Nephron progenitor cell (in vitro differentiated cells): Measurements from ENCODE around the gene SPNS1.

ENCODE experiments used
- DNase-seq: peaks from one replicate; pipeline ENCODE4 v3.0.0; 2021
- H3K27ac Mint-ChIP-seq: 2 replicates; pipeline ENCODE4 v1.8.0; 2021; ENCODE audit warnings: mild to moderate bottlenecking, moderate library complexity, mixed read lengths
- H3K27me3 Mint-ChIP-seq: 2 replicates; pipeline ENCODE4 v1.8.0; 2021; ENCODE audit warnings: mild to moderate bottlenecking, low read depth, mixed read lengths; ENCODE audit not compliant: poor library complexity
- H3K36me3 Mint-ChIP-seq: 2 replicates; pipeline ENCODE4 v1.8.0; 2021; ENCODE audit warnings: low read depth, mixed read lengths
- H3K4me1 Mint-ChIP-seq: 2 replicates; pipeline ENCODE4 v1.8.0; 2021; ENCODE audit warnings: mixed read lengths
- H3K4me3 Mint-ChIP-seq: 2 replicates; pipeline ENCODE4 v1.8.0; 2021; ENCODE audit warnings: mild to moderate bottlenecking, moderate library complexity, mixed read lengths
- H3K9me3 Mint-ChIP-seq: 2 replicates; pipeline ENCODE4 v1.8.0; 2021; ENCODE audit warnings: mild to moderate bottlenecking, moderate library complexity, mixed read lengths
- TF ChIP-seq, protein P1 (sequence below): fragments of 200-600 bp; sonication (generic); IDR thresholded peaks from 2 replicates; pipeline ENCODE4 v1.5.0; 2021; ENCODE audit warnings: antibody characterized with exemption

SPNS1 gene

DNA sequence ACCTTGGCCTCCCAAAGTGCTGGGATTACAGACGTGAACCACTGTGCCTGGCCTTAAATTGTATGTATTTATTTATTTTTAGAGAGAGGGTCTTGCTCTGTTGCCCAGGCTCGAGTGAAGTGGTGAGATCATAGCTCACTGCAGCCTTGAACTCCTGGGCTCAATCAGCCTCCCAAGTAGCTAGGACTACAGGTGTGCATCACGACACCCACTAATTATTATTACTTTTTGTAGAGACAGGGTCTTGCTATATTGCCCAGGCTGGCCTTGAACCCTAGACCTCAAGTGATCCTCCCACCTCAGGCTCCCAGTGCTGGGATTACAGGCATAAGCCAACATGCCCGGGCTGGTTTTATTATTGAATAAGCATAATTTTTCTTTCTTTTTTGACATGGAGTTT, 27.9 kb upstream of the SPNS1 start:
- H3K4me3 Mint-ChIP-seq: no peak overlapping the region
- peaks cover 31% of the 10 kb centered on the region for H3K4me1 Mint-ChIP-seq
- TF ChIP-seq, protein P1, sequence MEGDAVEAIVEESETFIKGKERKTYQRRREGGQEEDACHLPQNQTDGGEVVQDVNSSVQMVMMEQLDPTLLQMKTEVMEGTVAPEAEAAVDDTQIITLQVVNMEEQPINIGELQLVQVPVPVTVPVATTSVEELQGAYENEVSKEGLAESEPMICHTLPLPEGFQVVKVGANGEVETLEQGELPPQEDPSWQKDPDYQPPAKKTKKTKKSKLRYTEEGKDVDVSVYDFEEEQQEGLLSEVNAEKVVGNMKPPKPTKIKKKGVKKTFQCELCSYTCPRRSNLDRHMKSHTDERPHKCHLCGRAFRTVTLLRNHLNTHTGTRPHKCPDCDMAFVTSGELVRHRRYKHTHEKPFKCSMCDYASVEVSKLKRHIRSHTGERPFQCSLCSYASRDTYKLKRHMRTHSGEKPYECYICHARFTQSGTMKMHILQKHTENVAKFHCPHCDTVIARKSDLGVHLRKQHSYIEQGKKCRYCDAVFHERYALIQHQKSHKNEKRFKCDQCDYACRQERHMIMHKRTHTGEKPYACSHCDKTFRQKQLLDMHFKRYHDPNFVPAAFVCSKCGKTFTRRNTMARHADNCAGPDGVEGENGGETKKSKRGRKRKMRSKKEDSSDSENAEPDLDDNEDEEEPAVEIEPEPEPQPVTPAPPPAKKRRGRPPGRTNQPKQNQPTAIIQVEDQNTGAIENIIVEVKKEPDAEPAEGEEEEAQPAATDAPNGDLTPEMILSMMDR: no peak
- DNase-seq: no peak
- no peak overlapping the region for H3K27ac Mint-ChIP-seq
- no peaks in the 10 kb centered on the region for H3K36me3 Mint-ChIP-seq
- peaks cover 16% of the 10 kb centered on the region for H3K27me3 Mint-ChIP-seq
- H3K9me3 Mint-ChIP-seq: no peaks in the 10 kb centered on the region

DNA sequence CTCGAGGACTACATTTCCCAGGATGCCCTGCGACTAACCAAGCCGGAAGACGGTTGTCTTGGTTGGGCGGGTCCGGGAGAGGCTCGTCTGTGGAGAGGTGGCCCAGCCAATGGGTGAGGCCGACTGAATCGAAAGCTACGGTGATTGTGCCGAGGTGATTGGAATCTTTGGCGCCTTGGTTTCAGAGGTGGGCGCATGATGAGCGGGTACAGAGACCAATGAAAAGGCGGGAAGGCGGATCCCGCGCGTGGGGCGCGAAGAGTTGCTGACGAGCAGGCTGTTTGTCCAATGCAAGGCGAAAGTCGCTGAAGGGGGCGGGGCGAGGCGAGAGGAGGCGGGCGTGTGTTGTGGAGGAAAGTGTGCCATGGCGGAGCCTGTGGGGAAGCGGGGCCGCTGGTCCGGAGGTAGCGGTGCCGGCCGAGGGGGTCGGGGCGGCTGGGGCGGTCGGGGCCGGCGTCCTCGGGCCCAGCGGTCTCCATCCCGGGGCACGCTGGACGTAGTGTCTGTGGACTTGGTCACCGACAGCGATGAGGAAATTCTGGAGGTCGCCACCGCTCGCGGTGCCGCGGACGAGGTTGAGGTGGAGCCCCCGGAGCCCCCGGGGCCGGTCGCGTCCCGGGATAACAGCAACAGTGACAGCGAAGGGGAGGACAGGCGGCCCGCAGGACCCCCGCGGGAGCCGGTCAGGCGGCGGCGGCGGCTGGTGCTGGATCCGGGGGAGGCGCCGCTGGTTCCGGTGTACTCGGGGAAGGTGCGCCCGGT, 23.7 kb upstream of the SPNS1 start, which contains the start of gene NFATC2IP:
NFATC2IP (plus strand) TSS at position 290 of the 762 bp plus-strand sequence; CDS start at position 365, 75 bp downstream.
- Mint-ChIP-seq H3K9me3 (no peaks in the 10 kb centered on the region), H3K27me3 (peaks cover 16% of the 10 kb centered on the region), H3K4me3 (peak within 1 kb of the TSS; percentile 98), H3K27ac (peak within 1 kb of the TSS; percentile 96), H3K4me1 (peaks cover 26% of the 10 kb centered on the region), H3K36me3 (peaks cover 29% of the 10 kb centered on the region)
- TF ChIP-seq, protein P1: no peak
- peak; percentile 100 for DNase-seq

DNA sequence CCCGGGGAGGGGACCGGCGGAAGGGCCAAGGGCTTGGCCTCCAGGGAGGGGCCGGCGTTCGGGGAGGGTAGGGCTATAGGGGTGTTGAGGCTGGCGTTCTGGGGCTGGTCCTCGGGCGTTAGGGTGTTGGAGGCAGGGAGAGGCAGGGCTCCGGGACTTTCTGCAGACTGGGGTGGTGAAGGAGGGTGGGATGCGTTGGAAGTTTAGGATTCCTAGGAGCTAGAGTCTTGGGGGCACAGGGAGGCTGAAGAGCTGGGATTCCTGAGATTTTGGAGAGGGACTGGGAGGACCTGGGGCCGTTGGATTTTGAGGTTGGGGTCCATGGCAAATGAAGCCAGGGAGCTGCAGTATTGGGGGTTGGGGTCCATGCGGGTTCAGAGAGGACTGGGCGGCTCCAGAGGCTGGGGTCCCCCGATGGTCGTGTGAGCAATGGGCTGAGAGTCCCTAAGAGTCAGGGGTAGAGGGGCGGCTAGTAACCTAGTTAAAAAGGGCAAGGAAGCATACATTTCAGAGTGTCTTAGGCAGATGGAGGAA, 23.1 kb upstream of the SPNS1 start:
- peaks cover 16% of the 10 kb centered on the region for H3K27me3 Mint-ChIP-seq
- peaks cover 23% of the 10 kb centered on the region for H3K4me1 Mint-ChIP-seq
- TF ChIP-seq, protein P1: no peak
- H3K4me3 Mint-ChIP-seq: peak overlapping the region; percentile 98
- H3K36me3 Mint-ChIP-seq: peaks cover 34% of the 10 kb centered on the region
- H3K9me3 Mint-ChIP-seq: no peaks in the 10 kb centered on the region
- peak overlapping the region; percentile 79 for H3K27ac Mint-ChIP-seq
- no peak for DNase-seq

DNA sequence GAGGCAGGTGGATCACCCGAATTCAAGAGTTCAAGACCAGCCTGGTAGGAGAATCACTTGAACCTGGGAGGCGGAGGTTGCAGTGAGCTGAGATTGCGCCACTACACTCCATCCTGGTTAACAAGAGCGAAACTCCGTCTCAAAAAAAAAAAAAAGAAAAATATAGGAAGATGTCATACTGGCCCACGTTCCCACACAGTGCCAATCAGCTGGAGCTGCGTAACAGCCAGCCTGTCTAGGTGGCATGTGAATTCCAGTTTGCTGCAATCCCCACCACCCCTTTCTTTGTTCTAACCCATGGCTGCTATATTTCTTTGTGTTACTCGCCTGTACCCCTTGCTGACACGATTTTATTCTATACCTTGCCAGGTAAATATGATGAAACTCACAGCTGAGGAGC, 16.4 kb upstream of the SPNS1 start:
- no peak for DNase-seq
- Mint-ChIP-seq H3K36me3 (peaks cover 74% of the 10 kb centered on the region), H3K9me3 (no peaks in the 10 kb centered on the region), H3K27me3 (no peaks in the 10 kb centered on the region), H3K4me1 (no peaks in the 10 kb centered on the region), H3K4me3 (no peak overlapping the region), H3K27ac (no peak overlapping the region)
- TF ChIP-seq, protein P1: no peak

DNA sequence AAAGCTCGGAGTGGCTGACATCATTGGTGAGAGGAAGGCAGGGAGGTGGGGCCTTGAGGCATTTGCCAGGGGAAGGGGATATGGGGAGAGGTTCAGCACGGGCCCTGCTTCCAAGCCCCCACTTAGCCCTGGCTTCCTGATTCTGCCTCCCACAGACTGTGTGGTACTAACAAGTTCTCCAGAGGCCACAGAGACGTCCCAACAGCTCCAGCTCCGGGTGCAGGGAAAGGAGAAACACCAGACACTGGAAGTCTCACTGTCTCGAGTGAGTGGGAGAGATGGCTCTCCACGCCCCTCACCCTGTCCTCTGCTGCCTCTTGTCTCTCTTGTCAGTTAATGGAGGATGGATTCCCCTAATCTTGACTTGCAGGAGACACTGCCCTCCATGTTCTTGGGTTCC, 15.7 kb upstream of the SPNS1 start:
- TF ChIP-seq, protein P1: no peak

More for the DNA sequence above, 15.7 kb upstream of the SPNS1 start:
- H3K4me3 Mint-ChIP-seq: no peak overlapping the region
- no peaks in the 10 kb centered on the region for H3K9me3 Mint-ChIP-seq
- no peak overlapping the region for H3K27ac Mint-ChIP-seq
- peaks cover 75% of the 10 kb centered on the region for H3K36me3 Mint-ChIP-seq
- no peak for DNase-seq
- H3K27me3 Mint-ChIP-seq: no peaks in the 10 kb centered on the region
- H3K4me1 Mint-ChIP-seq: no peaks in the 10 kb centered on the region
